ENCODE data around the gene POF1B.

POF1B gene

DNA sequence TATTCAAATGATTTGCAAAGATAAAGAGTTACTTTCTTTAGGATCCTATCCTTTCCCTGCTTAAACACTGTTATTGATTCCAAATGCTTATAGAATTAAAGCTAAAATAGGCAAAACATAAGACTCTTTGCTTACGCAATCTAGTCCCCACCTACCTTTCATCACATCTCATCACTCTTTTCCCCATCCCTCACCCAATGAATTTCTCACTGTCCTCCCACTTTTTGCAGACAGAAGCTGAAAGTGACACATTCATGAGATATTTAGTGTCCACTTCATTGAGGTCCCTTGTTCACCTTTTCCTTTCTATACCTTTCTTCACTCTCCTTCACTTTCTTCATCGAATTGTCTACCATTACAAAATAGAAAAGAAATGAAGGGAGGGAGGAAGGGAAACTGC, 136.3 kb downstream of the POF1B start:
- DNase-seq, result no peak
